GM12872 (cell line): ENCODE measurements around the gene SPN.
A peak's percentile ranks its signal among the peaks of the same experiment; 100 is the strongest.

Source experiments
- TF ChIP-seq, protein P1 (sequence below): IDR thresholded peaks from 3 replicates; pipeline ENCODE4 v1.5.1; 2011; ENCODE audit warnings: low read depth, mild to moderate bottlenecking, low read length, moderate library complexity; ENCODE audit not compliant: insufficient read depth

The SPN gene

GRCh38 chr16:29662000-29662728, 883 bp upstream of the SPN start:
- TF ChIP-seq, protein P1, sequence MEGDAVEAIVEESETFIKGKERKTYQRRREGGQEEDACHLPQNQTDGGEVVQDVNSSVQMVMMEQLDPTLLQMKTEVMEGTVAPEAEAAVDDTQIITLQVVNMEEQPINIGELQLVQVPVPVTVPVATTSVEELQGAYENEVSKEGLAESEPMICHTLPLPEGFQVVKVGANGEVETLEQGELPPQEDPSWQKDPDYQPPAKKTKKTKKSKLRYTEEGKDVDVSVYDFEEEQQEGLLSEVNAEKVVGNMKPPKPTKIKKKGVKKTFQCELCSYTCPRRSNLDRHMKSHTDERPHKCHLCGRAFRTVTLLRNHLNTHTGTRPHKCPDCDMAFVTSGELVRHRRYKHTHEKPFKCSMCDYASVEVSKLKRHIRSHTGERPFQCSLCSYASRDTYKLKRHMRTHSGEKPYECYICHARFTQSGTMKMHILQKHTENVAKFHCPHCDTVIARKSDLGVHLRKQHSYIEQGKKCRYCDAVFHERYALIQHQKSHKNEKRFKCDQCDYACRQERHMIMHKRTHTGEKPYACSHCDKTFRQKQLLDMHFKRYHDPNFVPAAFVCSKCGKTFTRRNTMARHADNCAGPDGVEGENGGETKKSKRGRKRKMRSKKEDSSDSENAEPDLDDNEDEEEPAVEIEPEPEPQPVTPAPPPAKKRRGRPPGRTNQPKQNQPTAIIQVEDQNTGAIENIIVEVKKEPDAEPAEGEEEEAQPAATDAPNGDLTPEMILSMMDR, result no peak

- TF ChIP-seq, protein P1, result no peak
These were observed 375 bp upstream of the SPN start for GRCh38 chr16:29662729-29663015.

- TF ChIP-seq, protein P1, result no peak
These were observed 702 bp downstream of the SPN start for GRCh38 chr16:29663807-29664090.

GRCh38 chr16:29664091-29664921, 1.3 kb downstream of the SPN start:
- TF ChIP-seq, protein P1, result peak; percentile 45

- TF ChIP-seq, protein P1, result no peak
These were observed 2.4 kb downstream of the SPN start for GRCh38 chr16:29665294-29666077.

GRCh38 chr16:29667755-29668154, 4.7 kb downstream of the SPN start:
- TF ChIP-seq, protein P1, result no peak

- TF ChIP-seq, protein P1, result no peak
These were observed 5.2 kb downstream of the SPN start for GRCh38 chr16:29668267-29668666.
